GM23248 (cell line): Measurements from ENCODE around the gene SEPHS2.

ENCODE experiments used
- EZH2 ChIP-seq: fragments of 200-600 bp; sonication (generic); IDR thresholded peaks from 2 replicates; pipeline ENCODE4 v1.6.1; 2018; ENCODE audit warnings: antibody characterized with exemption, mild to moderate bottlenecking; ENCODE audit not compliant: insufficient read depth, poor library complexity, severe bottlenecking
- EZH2phosphoT487 ChIP-seq: fragments of 200-600 bp; sonication (generic); IDR thresholded peaks from 2 replicates; pipeline ENCODE4 v1.6.1; 2018; ENCODE audit warnings: antibody characterized with exemption, moderate library complexity, mild to moderate bottlenecking, low read depth; ENCODE audit not compliant: insufficient read depth

DNA sequence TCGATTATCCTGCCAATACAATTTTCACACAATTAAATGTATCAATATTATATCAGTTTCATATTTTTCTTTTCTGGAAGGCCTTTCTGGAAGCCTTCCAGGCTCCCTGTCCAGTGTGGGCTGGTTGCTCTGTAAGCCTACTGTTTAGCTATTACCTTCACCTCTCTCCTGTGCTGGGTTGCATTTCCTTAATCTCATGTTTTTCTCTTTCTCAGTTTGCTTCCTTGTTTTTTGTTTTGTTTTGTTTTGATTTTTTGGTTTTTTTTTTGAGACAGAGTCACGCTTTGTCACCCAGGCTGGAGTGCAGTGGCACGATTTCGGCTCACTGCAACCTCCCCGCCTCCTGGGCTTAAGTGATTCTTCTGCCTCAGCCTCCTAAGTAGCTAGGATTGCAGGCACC, 6.8 kb downstream of the SEPHS2 start:
- TF ChIP-seq EZH2: no peak
- no peak for TF ChIP-seq EZH2phosphoT487
